HG03064 (cell line): ENCODE measurements around the gene SGMS1.

Source experiments
- ATAC-seq: cut with Tn5 transposase; IDR thresholded peaks from one replicate; pipeline ENCODE4 v1.9.1; 2021; ENCODE audit warnings: low read depth; ENCODE audit not compliant: unreplicated experiment

Gene SGMS1

DNA sequence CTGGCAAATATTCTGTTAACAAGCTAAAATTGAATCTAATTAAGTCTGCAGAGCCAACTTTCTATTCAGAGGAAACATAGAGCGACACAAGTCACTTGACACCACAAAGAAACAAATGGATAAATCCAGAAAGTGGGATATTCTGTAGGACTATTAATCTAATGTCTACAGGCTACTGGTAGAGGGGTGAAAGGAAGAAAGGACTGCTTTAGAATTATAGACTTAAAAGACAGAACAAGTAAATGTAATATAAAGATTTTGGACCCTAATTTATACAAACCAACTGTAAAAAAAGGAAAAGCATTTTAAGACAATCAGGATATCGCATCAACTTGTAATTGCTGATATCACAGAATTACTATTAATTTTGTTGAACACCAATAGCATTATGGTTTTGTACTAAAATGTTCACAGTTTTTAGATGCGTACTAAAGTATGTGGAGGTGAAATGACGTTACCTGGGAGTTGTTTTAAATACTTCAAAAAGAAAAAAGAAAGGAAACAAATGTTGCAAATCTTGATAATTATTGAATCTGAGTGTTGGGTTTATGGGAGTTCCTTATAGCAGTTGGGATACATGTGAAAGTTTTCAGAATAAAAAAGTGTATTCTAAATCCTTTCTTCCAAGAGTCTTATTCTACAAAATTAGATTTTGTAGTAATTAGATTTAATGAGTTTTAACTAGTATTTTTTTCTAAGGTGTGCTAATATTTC, 298.9 kb downstream of the SGMS1 start:
- no peak for ATAC-seq

DNA sequence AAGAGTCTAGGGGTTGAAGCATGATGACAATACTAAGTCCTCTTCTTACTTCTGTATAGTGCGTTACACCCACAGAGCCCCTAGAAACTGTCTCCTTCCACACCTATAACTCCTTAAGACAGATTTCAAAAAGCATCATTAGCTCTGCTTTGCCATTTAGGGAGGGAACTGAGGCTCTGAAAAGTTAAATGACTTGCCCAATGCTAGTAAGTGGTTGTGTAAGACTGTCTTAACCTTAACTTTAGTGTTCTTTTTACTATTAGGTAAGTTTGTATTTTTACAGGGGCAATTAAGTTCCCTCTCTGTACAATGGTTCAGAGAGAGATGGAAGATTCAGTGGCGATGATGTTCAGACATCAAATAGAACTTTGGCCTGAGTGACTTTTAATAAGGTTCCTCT, 299.7 kb downstream of the SGMS1 start:
- no peak for ATAC-seq

DNA sequence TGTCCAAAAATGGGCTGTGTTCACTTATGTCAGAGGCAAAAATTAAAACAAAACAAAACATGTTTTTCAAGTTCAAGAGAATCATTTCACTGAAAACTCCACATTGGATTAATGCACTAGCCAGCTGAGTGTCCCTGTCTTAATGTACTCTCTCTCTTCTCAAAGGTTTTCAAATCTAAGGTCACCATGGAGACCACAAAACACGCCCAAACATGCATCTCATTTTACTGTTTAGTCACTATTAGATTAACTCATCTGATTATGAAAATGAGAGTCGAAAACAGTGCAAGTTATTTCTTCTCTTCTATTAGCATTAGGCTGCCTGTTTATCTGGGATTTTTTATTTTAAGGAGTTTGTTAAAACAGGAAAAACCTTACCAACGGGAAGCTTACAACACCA, 301.7 kb downstream of the SGMS1 start:
- no peak for ATAC-seq

- ATAC-seq: no peak
Measured at GRCh38 chr10:50318129-50318528, 305.6 kb downstream of the SGMS1 start.

DNA sequence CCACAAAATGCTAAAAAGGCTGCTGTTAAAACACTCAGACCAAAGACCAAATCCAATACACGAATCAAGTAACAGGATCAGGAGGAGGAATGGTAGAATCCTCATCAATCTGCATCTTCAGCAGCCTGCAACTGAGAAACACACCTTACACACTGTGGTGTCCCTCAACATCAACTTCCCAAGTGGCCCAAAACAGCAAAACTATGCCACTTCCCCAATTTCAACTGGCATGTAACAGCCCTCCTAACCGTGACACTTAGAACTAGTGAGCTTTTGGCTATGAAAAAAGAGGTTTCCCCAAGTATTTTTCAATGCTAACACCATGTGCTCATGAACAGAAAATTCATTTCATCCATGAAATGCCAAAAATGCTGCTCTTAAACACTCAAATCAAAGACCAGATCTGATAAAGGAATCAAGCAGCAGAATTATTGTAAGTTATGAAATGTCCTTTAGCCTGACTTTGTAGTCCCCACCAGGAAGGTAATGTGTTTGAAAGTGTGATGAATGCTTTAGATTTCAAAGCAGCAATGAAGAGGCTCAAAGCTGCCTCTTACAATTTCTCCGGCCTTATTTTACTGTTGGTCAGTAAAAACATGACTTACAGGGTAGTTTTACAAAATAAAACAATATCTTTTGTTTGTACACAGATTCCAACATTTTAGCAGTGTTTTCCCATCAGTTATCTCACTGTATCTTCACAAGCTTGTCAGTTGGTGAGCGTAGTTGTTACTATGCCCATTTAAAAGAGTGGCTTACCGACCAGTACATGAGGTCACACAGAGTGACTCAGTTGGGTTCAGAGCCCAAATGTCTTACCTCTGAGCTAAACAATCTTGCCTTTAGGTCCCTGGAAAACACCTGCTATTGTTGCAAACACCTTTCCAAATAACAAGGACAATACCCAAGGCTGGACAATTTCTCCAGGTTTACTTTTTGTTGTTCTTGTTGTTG, 306.8 kb downstream of the SGMS1 start:
- ATAC-seq: no peak

DNA sequence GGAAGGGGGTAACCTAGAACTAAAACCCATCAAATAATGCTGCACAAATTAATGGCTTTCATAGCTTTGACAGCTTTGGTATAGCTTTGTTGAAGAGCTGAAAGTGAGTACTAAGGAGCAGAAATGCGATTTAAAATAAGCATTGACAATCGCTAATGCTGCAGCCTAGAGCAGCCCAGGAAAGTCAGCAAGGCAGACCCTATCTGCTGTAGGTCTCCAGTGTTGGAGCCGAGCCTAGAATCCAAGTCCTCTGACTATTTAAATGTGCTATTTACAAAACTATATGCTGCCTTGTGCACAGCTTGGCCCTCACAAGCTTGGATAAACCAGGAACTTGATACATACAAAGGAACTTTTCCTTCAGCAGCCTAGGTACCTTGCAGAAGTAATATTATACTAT, 307.6 kb downstream of the SGMS1 start:
- no peak for ATAC-seq

- no peak for ATAC-seq
Measured at GRCh38 chr10:50315424-50315823, 308.3 kb downstream of the SGMS1 start.

- ATAC-seq: no peak
Measured at GRCh38 chr10:50314169-50315071, 309.3 kb downstream of the SGMS1 start.

GRCh38 chr10:50312464-50313437, 311.0 kb downstream of the SGMS1 start:
- ATAC-seq: no peak

DNA sequence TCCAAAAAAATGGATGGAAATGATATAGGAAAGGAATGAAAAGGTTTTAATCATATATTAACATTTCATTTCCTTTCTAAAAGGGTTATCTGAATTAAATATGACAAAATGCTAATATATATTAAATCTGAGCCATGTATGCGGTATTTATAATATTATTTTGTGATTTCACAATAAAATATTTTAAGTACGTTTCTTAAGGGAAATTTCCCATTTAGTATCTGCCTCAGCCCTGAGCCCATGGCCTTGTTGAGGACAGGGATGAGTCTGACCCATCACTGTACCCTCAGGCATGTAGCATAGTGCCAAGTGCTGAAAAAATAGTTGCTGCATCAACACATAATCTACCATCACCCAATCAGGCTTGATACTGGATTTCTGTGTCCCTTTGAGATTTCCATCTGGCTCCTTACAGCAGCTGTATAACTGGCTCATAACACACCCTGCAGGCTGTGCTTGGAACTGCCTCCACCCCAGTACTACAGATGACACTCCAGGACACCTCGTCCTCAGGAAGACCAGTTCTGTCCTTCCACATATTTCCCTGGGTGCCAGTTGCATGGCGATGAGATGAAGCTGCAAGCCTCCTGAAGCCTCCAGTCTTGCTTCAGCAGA, 313.1 kb downstream of the SGMS1 start:
- ATAC-seq: no peak

DNA sequence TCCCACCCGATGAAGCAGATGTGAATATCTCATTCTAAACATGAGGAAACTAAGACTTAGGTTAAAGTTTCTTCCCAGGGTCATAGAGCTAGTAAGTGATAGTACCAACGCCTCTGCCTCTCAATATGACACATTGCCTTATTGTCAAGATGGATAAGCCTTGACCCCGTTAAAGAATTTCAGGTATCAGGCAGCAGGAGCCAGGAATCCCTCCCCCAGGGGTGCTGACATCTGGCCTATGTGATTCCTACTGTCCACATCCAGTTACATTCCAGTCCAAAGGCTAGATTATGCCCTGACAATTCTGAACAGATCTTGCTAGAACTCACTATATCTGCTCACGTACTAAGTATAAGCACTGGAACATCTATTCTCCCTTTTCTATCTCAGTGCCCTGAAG, 314.4 kb downstream of the SGMS1 start:
- ATAC-seq: no peak

DNA sequence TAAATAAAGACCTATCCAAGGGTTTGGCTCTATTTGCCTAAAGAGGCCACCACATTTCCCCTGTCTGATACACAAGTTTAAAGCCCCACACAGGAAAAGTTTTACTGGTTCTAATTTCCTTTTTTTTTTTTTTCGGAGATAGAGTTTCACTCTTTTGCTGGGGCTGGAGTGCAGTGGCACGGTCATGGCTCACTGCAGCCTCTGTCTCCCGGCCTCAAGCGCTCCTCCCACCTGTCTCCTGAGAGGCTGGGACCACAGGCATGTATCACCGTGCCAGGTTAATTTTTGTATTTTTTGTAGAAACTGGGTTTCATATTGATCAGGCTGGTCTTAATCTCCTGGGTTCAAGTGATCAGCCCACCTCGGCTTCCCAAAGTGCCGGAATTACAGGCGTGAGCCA, 319.1 kb downstream of the SGMS1 start:
- no peak for ATAC-seq

DNA sequence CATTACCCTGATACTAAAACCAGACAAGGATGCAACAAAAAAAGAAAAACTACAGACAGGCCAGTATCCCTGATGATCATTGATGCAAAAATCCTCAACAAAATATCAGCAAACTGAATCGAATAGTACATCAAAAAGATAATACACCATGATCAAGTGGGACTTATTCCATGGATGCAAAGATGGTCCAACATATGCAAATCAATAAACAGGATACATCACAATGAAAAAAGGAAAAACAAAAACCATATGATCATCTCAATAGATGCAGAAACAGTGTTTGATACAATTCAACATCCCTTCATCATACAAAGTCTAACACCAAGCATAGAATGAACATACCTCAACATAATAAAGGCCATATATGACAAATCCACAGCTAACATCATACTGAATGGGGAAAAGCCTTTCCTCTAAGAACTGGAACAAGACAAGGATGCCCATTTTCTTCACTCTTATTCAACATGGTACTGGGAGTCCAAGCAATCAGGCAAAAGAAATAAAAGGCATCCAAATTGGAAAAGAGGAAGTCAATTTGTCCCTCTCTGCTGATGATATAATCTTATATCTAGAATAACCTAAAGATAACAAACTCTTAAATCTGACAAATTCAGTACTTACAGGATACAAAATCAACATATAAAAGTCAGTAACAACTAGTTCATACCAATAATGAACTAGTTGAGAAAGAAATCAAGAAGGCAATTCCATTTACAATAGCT, 323.6 kb downstream of the SGMS1 start:
- ATAC-seq: no peak

DNA sequence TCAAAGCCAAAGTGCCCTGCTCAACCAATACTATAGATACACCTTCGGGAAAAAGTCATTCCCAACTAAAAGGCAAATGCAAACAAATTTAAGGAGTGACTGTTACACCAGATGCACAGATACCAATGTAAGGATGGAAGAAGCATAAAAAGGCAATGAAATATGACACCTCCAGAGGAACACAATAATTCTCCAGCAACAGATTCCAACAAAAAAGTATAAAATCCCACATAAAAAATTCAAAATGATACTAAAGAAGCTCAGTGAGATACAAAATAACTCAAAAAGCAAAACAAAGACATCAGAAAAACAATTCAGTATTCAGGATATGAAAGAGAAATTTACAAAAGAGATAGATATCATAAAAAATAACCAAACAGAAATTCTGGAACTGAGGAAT, 328.4 kb downstream of the SGMS1 start:
- ATAC-seq: no peak

- no peak for ATAC-seq
Measured at GRCh38 chr10:50294582-50294981, 329.2 kb downstream of the SGMS1 start.

- ATAC-seq: no peak
Measured at GRCh38 chr10:50293513-50294313, 330.0 kb downstream of the SGMS1 start.

DNA sequence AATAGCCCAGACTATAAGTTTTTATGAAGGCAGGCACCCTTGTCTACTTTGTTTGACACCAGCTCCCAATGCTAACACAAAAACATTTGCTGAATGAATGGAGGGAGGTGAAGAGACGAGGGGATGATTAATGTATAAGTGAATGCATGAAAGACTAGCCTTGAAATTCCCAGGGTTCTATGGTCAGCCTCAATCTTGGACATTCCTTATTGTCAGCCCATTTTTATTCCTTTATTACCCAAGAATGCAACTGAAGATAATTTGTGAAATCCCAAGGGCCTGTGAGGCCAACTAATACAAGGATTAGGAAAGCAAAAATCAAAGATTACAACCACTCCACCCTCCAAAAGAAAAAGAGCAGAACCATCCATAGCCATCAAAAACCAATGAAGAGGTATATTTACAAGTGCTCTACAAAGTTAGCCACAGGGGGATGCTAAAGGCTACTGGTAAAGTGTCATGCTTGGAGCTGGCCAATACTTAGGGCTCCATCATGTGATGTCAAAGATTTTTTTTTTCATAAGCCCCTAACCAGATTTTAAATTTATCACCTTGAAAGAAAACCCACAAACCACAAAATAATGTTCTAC, 332.4 kb downstream of the SGMS1 start:
- ATAC-seq: no peak
